GM18519 (cell line): Measurements from ENCODE around the gene GATAD2B.

ENCODE experiments used
- ATAC-seq: cut with Tn5 transposase; IDR thresholded peaks from one replicate; pipeline ENCODE4 v1.9.1; 2021; ENCODE audit warnings: mild to moderate bottlenecking, moderate library complexity; ENCODE audit not compliant: unreplicated experiment, low FRiP score

The GATAD2B gene

GRCh38 chr1:153953859-153954365, 31.1 kb upstream of the GATAD2B start:
- ATAC-seq, result no peak

- ATAC-seq, result no peak
Observed at GRCh38 chr1:153951801-153952200, 29.0 kb upstream of the GATAD2B start.

- no peak for ATAC-seq
Observed at GRCh38 chr1:153951183-153951582, 28.4 kb upstream of the GATAD2B start.

GRCh38 chr1:153946622-153947241, 24.0 kb upstream of the GATAD2B start, which contains the start of gene DENND4B:
TSS of gene DENND4B (minus strand) at chr1:153946718. CDS start at chr1:153944374, 2,344 bp downstream.
- peak; percentile 44 for ATAC-seq

- ATAC-seq, result peak; percentile 37
Observed at GRCh38 chr1:153945795-153946621, 23.2 kb upstream of the GATAD2B start.

- no peak for ATAC-seq
Observed at GRCh38 chr1:153945131-153945794, 22.5 kb upstream of the GATAD2B start.

GRCh38 chr1:153944827-153945117, 22.0 kb upstream of the GATAD2B start:
- ATAC-seq, result no peak

GRCh38 chr1:153944005-153944826, 21.4 kb upstream of the GATAD2B start:
- ATAC-seq, result no peak

- no peak for ATAC-seq
Observed at GRCh38 chr1:153942766-153943549, 20.2 kb upstream of the GATAD2B start.

- ATAC-seq, result no peak
Observed at GRCh38 chr1:153941826-153942725, 19.3 kb upstream of the GATAD2B start.

- ATAC-seq, result no peak
Observed at GRCh38 chr1:153940756-153941155, 18.0 kb upstream of the GATAD2B start.

GRCh38 chr1:153939476-153939875, 16.7 kb upstream of the GATAD2B start:
- no peak for ATAC-seq

- no peak for ATAC-seq
Observed at GRCh38 chr1:153938996-153939395, 16.2 kb upstream of the GATAD2B start.

GRCh38 chr1:153937331-153937730, 14.6 kb upstream of the GATAD2B start:
- no peak for ATAC-seq

- no peak for ATAC-seq
Observed at GRCh38 chr1:153936011-153936802, 13.4 kb upstream of the GATAD2B start.

- ATAC-seq, result no peak
Observed at GRCh38 chr1:153934746-153935145, 12.0 kb upstream of the GATAD2B start.

GRCh38 chr1:153933955-153934354, 11.2 kb upstream of the GATAD2B start:
- no peak for ATAC-seq

- no peak for ATAC-seq
Observed at GRCh38 chr1:153933430-153933829, 10.7 kb upstream of the GATAD2B start.
